MM.1S (cell line): ENCODE measurements around the gene ASPN.

Experiments
- DNase-seq: peaks from one replicate; pipeline ENCODE4 v3.0.0-alpha.2; 2015
- H2AFZ ChIP-seq: fragments of 300-600 bp; sonication (generic); 2 replicates; pipeline ENCODE4 v1.6.0; 2016; ENCODE audit warnings: antibody characterized with exemption, low read length
- H3F3A ChIP-seq: fragments of 300-600 bp; sonication (generic); 2 replicates; pipeline ENCODE4 v1.6.1; 2016; ENCODE audit warnings: mild to moderate bottlenecking, antibody characterized with exemption, low read length, moderate library complexity, mixed read lengths; ENCODE audit not compliant: insufficient read depth
- H3K27ac ChIP-seq: fragments of 300-600 bp; sonication (generic); 2 replicates; pipeline ENCODE4 v1.5.1; 2016; ENCODE audit warnings: mild to moderate bottlenecking, low read length
- H3K27me3 ChIP-seq: fragments of 300-600 bp; sonication (generic); replicated peaks from 2 replicates; pipeline ENCODE4 v1.6.0; 2016; ENCODE audit warnings: low read length; ENCODE audit not compliant: insufficient read depth
- H3K36me3 ChIP-seq: fragments of 300-600 bp; sonication (generic); replicated peaks from 2 replicates; pipeline ENCODE4 v1.6.1; 2016; ENCODE audit warnings: mild to moderate bottlenecking, low read length, mixed read lengths; ENCODE audit not compliant: insufficient read depth
- H3K4me1 ChIP-seq: fragments of 300-600 bp; sonication (generic); 2 replicates; pipeline ENCODE4 v1.6.1; 2016; ENCODE audit warnings: low read length, mixed read lengths
- H3K4me2 ChIP-seq: fragments of 300-600 bp; sonication (generic); 2 replicates; pipeline ENCODE4 v1.6.0; 2016; ENCODE audit warnings: low read depth, low read length
- H3K4me3 ChIP-seq: fragments of 300-600 bp; sonication (generic); 2 replicates; pipeline ENCODE4 v1.5.1; 2016; ENCODE audit warnings: low read length, mixed read lengths
- H3K79me2 ChIP-seq: fragments of 300-600 bp; sonication (generic); 2 replicates; pipeline ENCODE4 v1.6.1; 2016; ENCODE audit warnings: mixed run types, low read length, mixed read lengths
- H3K9ac ChIP-seq: fragments of 300-600 bp; sonication (generic); 2 replicates; pipeline ENCODE4 v1.6.1; 2016; ENCODE audit warnings: low read length, mixed read lengths
- H3K9me2 ChIP-seq: fragments of 300-600 bp; sonication (generic); replicated peaks from 2 replicates; pipeline ENCODE4 v1.6.1; 2016; ENCODE audit warnings: mild to moderate bottlenecking, low read length, mixed read lengths; ENCODE audit not compliant: insufficient read depth
- H3K9me3 ChIP-seq: fragments of 300-600 bp; sonication (generic); replicated peaks from 2 replicates; pipeline ENCODE4 v1.6.1; 2016; ENCODE audit warnings: mild to moderate bottlenecking, low read length, mixed read lengths; ENCODE audit not compliant: insufficient read depth
- H4K20me1 ChIP-seq: fragments of 300-600 bp; sonication (generic); 2 replicates; pipeline ENCODE4 v1.6.1; 2016; ENCODE audit warnings: mild to moderate bottlenecking, low read length, moderate library complexity, mixed read lengths; ENCODE audit not compliant: insufficient read depth
- EZH2 ChIP-seq: fragments of 300-600 bp; sonication (generic); optimal IDR thresholded peaks from 2 replicates; pipeline ENCODE3; 2017; ENCODE audit warnings: low read depth, mild to moderate bottlenecking, antibody characterized with exemption, low read length, mixed read lengths
- EZH2phosphoT487 ChIP-seq: fragments of 300-600 bp; sonication (generic); IDR thresholded peaks from 2 replicates; pipeline ENCODE4 v1.6.1; 2018; ENCODE audit warnings: antibody characterized with exemption, low read length
- TF ChIP-seq, protein P1 (sequence below): fragments of 300-600 bp; sonication (generic); IDR thresholded peaks from 2 replicates; pipeline ENCODE4 v1.5.1; 2016; ENCODE audit warnings: antibody characterized with exemption, low read length, mixed read lengths

Gene ASPN

DNA sequence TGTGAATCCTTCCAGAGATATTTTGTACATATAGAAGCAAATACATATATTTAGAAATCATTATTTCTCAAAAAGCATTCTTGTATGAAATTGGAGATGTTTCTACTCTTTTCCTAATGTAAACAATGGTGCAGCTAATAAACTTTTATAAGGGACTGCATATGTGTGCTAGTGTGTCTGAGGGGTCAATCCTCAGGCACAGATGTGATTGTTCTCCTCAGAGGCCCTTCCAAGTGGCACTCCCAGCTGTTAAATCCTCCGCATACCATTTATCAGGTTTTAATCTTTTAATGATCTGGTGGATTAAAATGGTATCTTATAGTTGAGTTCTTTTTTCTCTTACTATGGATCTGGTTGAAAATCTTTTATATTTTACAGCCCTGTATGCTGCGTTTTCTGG is 52.5 kb downstream of the ASPN start:
- no peaks in the 10 kb centered on the region for H3K4me1 ChIP-seq
- H3K9ac ChIP-seq = no peak overlapping the region
- no peak for TF ChIP-seq EZH2phosphoT487
- TF ChIP-seq EZH2 = no peak
- TF ChIP-seq, protein P1, sequence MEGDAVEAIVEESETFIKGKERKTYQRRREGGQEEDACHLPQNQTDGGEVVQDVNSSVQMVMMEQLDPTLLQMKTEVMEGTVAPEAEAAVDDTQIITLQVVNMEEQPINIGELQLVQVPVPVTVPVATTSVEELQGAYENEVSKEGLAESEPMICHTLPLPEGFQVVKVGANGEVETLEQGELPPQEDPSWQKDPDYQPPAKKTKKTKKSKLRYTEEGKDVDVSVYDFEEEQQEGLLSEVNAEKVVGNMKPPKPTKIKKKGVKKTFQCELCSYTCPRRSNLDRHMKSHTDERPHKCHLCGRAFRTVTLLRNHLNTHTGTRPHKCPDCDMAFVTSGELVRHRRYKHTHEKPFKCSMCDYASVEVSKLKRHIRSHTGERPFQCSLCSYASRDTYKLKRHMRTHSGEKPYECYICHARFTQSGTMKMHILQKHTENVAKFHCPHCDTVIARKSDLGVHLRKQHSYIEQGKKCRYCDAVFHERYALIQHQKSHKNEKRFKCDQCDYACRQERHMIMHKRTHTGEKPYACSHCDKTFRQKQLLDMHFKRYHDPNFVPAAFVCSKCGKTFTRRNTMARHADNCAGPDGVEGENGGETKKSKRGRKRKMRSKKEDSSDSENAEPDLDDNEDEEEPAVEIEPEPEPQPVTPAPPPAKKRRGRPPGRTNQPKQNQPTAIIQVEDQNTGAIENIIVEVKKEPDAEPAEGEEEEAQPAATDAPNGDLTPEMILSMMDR = no peak
- no peaks in the 10 kb centered on the region for H3K9me2 ChIP-seq
- H3K4me3 ChIP-seq = no peak overlapping the region
- no peaks in the 10 kb centered on the region for H3K36me3 ChIP-seq
- H4K20me1 ChIP-seq = no peaks in the 10 kb centered on the region
- H3K27me3 ChIP-seq = no peaks in the 10 kb centered on the region
- H3K27ac ChIP-seq = no peak overlapping the region
- no peaks in the 10 kb centered on the region for H3K9me3 ChIP-seq
- H3F3A ChIP-seq = no peaks in the 10 kb centered on the region
- no peak for DNase-seq
- no peak overlapping the region for H2AFZ ChIP-seq
- H3K4me2 ChIP-seq = no peak overlapping the region
- no peaks in the 10 kb centered on the region for H3K79me2 ChIP-seq

DNA sequence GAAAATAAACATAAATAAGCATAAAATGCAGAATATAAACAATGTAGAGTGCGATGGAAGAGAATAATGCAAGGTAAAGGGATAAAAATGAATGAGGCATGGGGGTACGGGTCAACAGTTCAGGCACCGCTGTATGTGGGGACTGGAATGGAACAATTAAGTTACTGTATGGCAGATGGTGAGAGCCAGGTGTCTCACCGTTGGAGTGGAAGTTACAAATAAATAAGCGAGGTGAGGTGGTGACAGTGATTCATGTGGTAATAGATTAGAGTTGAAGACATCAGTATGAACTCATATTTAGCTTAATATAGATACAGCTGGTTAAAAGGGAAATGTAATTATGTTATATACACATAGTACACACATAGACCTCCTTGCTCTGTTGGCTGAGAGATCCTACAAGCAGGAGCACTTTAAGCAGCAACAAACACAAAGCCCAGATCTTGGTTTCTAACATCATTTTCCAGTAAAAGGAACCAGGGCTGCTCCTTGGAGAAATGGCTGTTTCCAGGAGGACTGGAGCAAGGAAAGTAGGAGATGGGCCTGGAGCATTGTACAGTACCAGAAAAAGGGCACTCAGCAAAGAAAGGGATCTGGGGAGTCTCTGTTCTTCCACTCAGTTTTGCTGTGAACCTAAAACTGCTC is 55.7 kb downstream of the ASPN start:
- TF ChIP-seq, protein P1 = no peak
- TF ChIP-seq EZH2 (no peak), EZH2phosphoT487 (no peak)
- H3K9me3 ChIP-seq = no peaks in the 10 kb centered on the region
- H3K36me3 ChIP-seq = no peaks in the 10 kb centered on the region
- no peak overlapping the region for H2AFZ ChIP-seq
- no peak overlapping the region for H3K4me3 ChIP-seq
- DNase-seq = no peak
- no peaks in the 10 kb centered on the region for H3F3A ChIP-seq
- H3K27me3 ChIP-seq = no peaks in the 10 kb centered on the region
- no peaks in the 10 kb centered on the region for H3K4me1 ChIP-seq
- no peak overlapping the region for H3K4me2 ChIP-seq
- no peaks in the 10 kb centered on the region for H3K9me2 ChIP-seq
- no peaks in the 10 kb centered on the region for H4K20me1 ChIP-seq
- no peak overlapping the region for H3K27ac ChIP-seq
- no peak overlapping the region for H3K9ac ChIP-seq
- no peaks in the 10 kb centered on the region for H3K79me2 ChIP-seq

DNA sequence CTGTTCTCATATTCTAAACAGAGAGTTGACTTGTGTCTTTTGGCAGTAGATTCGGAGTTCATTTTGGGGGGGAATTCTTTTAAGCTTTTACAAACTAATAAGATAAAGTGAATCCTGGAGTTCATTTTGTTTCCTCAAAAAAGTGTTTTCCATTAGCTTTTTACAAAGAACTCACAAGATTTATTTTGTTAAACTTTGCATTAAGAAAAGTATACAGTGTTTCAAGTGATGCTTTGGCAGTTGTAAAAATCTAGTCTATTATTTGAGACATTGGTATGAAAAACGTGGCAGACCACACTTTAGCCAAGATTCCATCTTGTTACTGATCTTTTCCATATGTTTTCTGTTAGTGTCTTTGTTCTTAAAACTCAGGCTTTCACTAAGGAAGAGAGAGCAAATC is 56.8 kb downstream of the ASPN start:
- no peak for DNase-seq
- H3K9me3 ChIP-seq = no peaks in the 10 kb centered on the region
- H3K4me1 ChIP-seq = no peaks in the 10 kb centered on the region
- H3K9ac ChIP-seq = no peak overlapping the region
- H3K36me3 ChIP-seq = no peaks in the 10 kb centered on the region
- no peaks in the 10 kb centered on the region for H3K9me2 ChIP-seq
- no peak overlapping the region for H3K4me3 ChIP-seq
- H3K27ac ChIP-seq = no peak overlapping the region
- no peaks in the 10 kb centered on the region for H4K20me1 ChIP-seq
- no peaks in the 10 kb centered on the region for H3F3A ChIP-seq
- H2AFZ ChIP-seq = no peak overlapping the region
- H3K4me2 ChIP-seq = no peak overlapping the region
- no peaks in the 10 kb centered on the region for H3K79me2 ChIP-seq
- TF ChIP-seq, protein P1 = no peak
- TF ChIP-seq EZH2phosphoT487 = no peak
- TF ChIP-seq EZH2 = no peak
- no peaks in the 10 kb centered on the region for H3K27me3 ChIP-seq
